Omental fat pad (tissue), 4 donors: ENCODE results near the gene TNNI3K. TPM values are rescaled to one million over a fixed set of nuclear protein-coding genes. Genes with fewer than 3 reads are reported as not detected.

Experiments used
- ATAC-seq: fragments of 150-250 bp; one replicate; pipeline ENCODE4 v1.9.1; 2016; ENCODE audit warnings: mild to moderate bottlenecking, moderate library complexity; ENCODE audit not compliant: low FRiP score
- DNase-seq: peaks from one replicate; pipeline ENCODE4 v3.0.0-alpha.2; 2019; ENCODE audit warnings: low spot score
- CTCF ChIP-seq, 3 donors: fragments of 450-650 bp; IDR thresholded peaks; one replicate each; pipeline ENCODE4 v1.5.1; 2016 to 2017; ENCODE audit warnings: antibody characterized with exemption in 3 of 3, mild to moderate bottlenecking in 3 of 3, moderate library complexity in 2 of 3
- total RNA-seq, 4 donors: library from RNA; depleted of rRNA; stranded (reverse); fragments of >200 nt; gene quantifications; one replicate each; pipeline ENCODE4 v1.1.0, GENCODE V29; 2016

Gene TNNI3K
- total RNA-seq, 4 donors from 2014 or later, result 1.4 to 3.6 TPM; not detected in 2

GRCh38 chr1:74286414-74286813 is 51.2 kb downstream of the TNNI3K start:
- TF ChIP-seq CTCF (IDR thresholded peaks at IDR 0.05), result no peak
- ATAC-seq (no peak), DNase-seq (no peak)

GRCh38 chr1:74314438-74314837 is 79.3 kb downstream of the TNNI3K start:
- ATAC-seq, result no peak
- no peak for TF ChIP-seq CTCF (IDR thresholded peaks at IDR 0.05)
- DNase-seq, result no peak

GRCh38 chr1:74316302-74316701 is 81.1 kb downstream of the TNNI3K start:
- no peak for DNase-seq
- ATAC-seq, result no peak
- TF ChIP-seq CTCF (IDR thresholded peaks at IDR 0.05), result no peak

- TF ChIP-seq CTCF (IDR thresholded peaks at IDR 0.05), result no peak
- DNase-seq (no peak), ATAC-seq (no peak)
Measured at GRCh38 chr1:74317663-74318062, 82.5 kb downstream of the TNNI3K start.

- no peak for TF ChIP-seq CTCF (IDR thresholded peaks at IDR 0.05)
Measured at GRCh38 chr1:74323937-74324473, 88.8 kb downstream of the TNNI3K start.

GRCh38 chr1:74324684-74325448 is 89.7 kb downstream of the TNNI3K start:
- DNase-seq, result no peak
- no peak for TF ChIP-seq CTCF (IDR thresholded peaks at IDR 0.05)
- ATAC-seq, result no peak

More at GRCh38 chr1:74323937-74324473, 88.8 kb downstream of the TNNI3K start:
- DNase-seq (no peak), ATAC-seq (no peak)

- no peak for ATAC-seq
- TF ChIP-seq CTCF (IDR thresholded peaks at IDR 0.05), result no peak
- no peak for DNase-seq
Measured at GRCh38 chr1:74328851-74329250, 93.7 kb downstream of the TNNI3K start.
